ENCODE results near the gene GOSR1.
A peak's percentile ranks its signal among the peaks of the same experiment; 100 is the strongest.
"Not testable (repeated sequence)": the region's sequence is repeated elsewhere in the genome, so short reads cannot be mapped to it uniquely, and the experiment has no call there.

Gene GOSR1

DNA sequence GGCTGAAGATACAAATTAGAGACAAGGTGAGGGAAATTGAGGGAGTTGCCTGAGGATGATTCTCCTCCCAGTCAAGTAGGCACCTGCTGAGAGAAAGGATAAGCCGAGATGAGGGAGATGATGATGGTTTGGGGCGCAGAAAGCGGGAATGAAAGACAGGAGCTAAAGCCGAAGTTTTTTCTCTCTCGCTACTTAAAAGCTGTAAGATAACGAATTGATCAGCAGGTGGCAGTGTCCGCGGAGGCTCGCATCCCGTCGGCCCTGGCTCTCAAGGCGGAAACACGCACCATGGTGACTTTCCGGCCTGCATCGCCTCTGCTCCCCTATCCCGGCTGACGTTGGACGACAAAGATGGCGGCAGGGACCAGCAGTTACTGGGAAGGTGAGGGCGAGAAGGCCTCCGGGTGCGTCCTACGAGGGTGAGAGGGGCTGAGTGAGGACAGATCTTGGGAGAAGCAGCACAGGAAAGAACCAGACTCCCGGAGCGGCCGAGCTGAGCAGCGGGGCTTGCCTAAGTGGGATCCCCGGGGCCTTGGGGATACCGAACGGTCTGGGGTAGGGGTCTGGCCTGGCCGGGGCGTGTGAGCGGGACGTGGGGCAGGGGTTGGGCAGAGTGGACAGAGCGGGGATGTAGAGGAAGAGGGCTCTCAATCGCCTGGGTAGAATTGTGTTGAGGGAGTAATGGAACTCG lies at the start of gene GOSR1:
GOSR1 (plus strand) TSS at position 326 of the 691 bp plus-strand sequence; CDS start at position 352, 26 bp downstream.
- DNase-seq (ENCODE audit: low read depth), result peak; percentile 98
- H3K4me3 ChIP-seq (ENCODE audit: low read depth, low read length), result peak within 1 kb of the TSS; percentile 88
- TF ChIP-seq, protein P1, sequence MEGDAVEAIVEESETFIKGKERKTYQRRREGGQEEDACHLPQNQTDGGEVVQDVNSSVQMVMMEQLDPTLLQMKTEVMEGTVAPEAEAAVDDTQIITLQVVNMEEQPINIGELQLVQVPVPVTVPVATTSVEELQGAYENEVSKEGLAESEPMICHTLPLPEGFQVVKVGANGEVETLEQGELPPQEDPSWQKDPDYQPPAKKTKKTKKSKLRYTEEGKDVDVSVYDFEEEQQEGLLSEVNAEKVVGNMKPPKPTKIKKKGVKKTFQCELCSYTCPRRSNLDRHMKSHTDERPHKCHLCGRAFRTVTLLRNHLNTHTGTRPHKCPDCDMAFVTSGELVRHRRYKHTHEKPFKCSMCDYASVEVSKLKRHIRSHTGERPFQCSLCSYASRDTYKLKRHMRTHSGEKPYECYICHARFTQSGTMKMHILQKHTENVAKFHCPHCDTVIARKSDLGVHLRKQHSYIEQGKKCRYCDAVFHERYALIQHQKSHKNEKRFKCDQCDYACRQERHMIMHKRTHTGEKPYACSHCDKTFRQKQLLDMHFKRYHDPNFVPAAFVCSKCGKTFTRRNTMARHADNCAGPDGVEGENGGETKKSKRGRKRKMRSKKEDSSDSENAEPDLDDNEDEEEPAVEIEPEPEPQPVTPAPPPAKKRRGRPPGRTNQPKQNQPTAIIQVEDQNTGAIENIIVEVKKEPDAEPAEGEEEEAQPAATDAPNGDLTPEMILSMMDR (conservative IDR thresholded peaks at IDR 0.05; ENCODE audit: low read depth, low read length), result peak; percentile 84

DNA sequence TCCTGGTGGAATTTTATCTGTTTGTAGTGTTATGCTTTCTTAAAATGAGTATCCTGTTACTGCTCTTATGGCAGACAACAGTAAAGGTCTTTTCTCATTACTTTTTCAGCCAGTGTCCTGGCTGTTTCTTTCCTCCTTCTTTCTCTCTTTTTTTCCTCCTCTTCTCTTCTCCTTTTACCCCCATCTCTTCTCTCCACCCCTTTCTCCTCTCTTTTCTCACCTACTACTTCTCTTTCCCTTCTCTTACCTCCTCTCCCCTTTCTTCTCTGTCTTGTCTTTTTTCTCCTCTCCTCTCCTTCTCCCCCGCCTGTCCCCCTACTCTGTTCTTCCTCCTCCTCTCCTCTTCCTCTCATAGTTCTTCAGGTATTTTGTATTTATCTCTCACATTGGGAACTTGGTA lies 49.6 kb upstream of the GOSR1 start:
- DNase-seq (ENCODE audit: low read depth), result no peak
- H3K4me3 ChIP-seq (ENCODE audit: low read depth, low read length), result no peak overlapping the region
- TF ChIP-seq, protein P1 (conservative IDR thresholded peaks at IDR 0.05; ENCODE audit: low read depth, low read length), result no peak

DNA sequence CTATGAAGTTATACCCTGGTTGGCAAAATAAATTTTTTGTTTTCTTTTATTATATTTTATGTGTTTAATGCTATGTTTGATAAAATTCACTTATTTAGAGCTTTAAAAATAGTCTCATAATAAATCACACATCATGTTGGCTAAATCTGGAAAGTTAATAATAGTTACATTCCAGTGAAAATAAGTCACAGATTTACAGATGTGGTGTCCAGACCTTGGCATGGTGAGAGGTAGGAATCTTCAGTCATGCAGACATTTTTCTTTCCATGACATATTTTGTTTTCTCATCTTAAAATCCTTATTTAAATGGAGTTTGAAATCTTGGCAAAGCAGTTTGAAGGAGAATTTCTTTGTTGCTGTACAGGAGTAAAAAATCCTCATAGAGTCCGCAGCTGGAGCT lies 48.1 kb upstream of the GOSR1 start:
- TF ChIP-seq, protein P1 (conservative IDR thresholded peaks at IDR 0.05; ENCODE audit: low read depth, low read length), result no peak
- peak; percentile 71 for DNase-seq (ENCODE audit: low read depth)
- no peak overlapping the region for H3K4me3 ChIP-seq (ENCODE audit: low read depth, low read length)

DNA sequence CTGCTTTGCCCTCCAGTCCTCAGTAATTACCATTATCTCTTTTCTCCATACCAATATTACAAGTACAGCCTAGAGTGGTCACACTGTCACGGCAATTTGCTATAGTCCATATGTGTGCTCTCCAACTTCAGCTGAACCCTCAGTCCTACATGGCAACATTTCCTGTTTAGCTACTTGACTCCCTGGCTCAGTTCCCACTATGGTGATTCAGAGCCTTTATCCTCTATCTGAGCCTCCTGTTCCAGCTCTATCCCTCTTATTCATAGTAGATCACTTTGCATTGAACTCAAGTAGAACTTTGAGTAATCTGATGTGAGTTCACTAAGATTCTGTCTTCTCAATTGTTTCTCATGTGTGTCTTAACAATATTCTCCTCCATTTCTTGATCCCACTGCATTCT lies 43.7 kb upstream of the GOSR1 start:
- no peak overlapping the region for H3K4me3 ChIP-seq (ENCODE audit: low read depth, low read length)
- DNase-seq (ENCODE audit: low read depth), result peak; percentile 97
- TF ChIP-seq, protein P1 (conservative IDR thresholded peaks at IDR 0.05; ENCODE audit: low read depth, low read length), result no peak

DNA sequence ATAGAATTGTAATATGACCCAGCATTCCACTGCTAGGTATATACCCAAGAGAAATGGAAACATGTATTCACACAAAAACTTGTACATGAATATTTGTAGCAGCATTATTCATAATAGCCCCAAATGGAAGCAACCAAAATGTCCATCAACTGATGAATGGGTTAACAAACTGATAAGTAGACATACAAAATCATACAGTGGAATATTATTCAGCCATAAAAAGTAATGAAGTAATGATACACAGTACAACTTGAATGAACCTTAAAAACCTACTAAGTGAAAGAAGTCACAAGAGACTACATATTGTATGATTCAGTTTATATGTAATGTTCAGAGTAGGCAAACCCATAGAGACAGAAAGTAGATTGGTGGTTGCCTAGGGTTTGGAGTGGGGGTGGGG lies 40.5 kb upstream of the GOSR1 start:
- no peak for DNase-seq (ENCODE audit: low read depth)
- TF ChIP-seq, protein P1 (conservative IDR thresholded peaks at IDR 0.05; ENCODE audit: low read depth, low read length), result no peak
- H3K4me3 ChIP-seq (ENCODE audit: low read depth, low read length), result no peak overlapping the region

DNA sequence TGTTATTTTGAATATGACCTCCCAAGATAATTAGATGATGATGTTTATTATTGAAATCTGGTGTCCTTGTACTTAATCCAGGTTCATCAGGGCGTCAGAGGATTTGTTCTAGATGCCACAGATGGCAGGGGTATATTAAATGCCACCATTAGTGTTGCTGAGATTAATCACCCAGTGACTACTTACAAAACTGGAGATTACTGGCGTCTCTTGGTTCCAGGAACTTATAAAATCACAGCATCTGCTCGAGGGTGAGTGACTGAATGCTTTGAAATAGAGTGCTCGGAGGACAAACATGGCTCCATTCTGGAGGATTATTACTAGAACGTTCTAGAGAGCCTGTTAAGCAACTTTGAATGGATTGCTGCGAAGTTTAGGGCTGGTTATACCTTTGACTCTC lies 33.5 kb upstream of the GOSR1 start:
- TF ChIP-seq, protein P1 (conservative IDR thresholded peaks at IDR 0.05; ENCODE audit: low read depth, low read length), result no peak
- H3K4me3 ChIP-seq (ENCODE audit: low read depth, low read length), result no peak overlapping the region
- no peak for DNase-seq (ENCODE audit: low read depth)

DNA sequence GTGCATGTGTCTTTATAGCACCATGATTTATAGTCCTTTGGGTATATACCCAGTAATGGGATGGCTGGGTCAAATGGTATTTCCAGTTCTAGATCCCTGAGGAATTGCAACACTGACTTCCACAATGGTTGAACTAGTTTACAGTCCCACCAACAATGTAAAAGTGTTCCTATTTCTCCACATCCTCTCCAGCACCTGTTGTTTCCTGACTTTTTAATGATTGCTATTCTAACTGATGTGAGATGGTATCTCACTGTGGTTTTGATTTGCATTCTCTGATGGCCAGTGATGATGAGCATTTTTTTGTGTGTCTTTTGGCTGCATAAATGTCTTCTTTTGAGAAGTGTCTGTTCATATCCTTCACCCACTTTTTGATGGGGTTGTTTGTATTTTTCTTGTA lies 30.6 kb upstream of the GOSR1 start:
- not testable (repeated sequence) for H3K4me3 ChIP-seq (ENCODE audit: low read depth, low read length); DNase-seq (ENCODE audit: low read depth)

All from choroid plexus epithelial cell (primary cell).